Activated naive CD4-positive, alpha-beta T cell (primary cell): Measurements from ENCODE around the gene NR3C1.

Experiments
- DNase-seq, 4 experiments: peaks; one replicate each; lab custom pipeline; 2025; lab: John Stamatoyannopoulos, UW

Gene NR3C1

GRCh38 chr5:143259254-143259605 lies 144.3 kb downstream of the NR3C1 start:
- no peak for DNase-seq

- DNase-seq: no peak
Observed at GRCh38 chr5:143258559-143259253, 144.8 kb downstream of the NR3C1 start.

- no peak for DNase-seq
Observed at GRCh38 chr5:143254819-143255218, 148.7 kb downstream of the NR3C1 start.

GRCh38 chr5:143251946-143252345 lies 151.5 kb downstream of the NR3C1 start:
- DNase-seq: no peak

GRCh38 chr5:143251190-143251589 lies 152.3 kb downstream of the NR3C1 start:
- no peak for DNase-seq

GRCh38 chr5:143249851-143250250 lies 153.6 kb downstream of the NR3C1 start:
- no peak for DNase-seq

- no peak for DNase-seq
Observed at GRCh38 chr5:143248822-143249579, 154.5 kb downstream of the NR3C1 start.

- no peak for DNase-seq
Observed at GRCh38 chr5:143248391-143248790, 155.1 kb downstream of the NR3C1 start.

- DNase-seq: no peak
Observed at GRCh38 chr5:143247134-143247815, 156.2 kb downstream of the NR3C1 start.

GRCh38 chr5:143245929-143246561 lies 157.4 kb downstream of the NR3C1 start:
- no peak for DNase-seq

- no peak for DNase-seq
Observed at GRCh38 chr5:143244990-143245389, 158.5 kb downstream of the NR3C1 start.

- DNase-seq: no peak
Observed at GRCh38 chr5:143244000-143244736, 159.3 kb downstream of the NR3C1 start.

- no peak for DNase-seq
Observed at GRCh38 chr5:143243103-143243502, 160.4 kb downstream of the NR3C1 start.

- no peak for DNase-seq
Observed at GRCh38 chr5:143241892-143242291, 161.6 kb downstream of the NR3C1 start.

GRCh38 chr5:143239882-143240518 lies 163.5 kb downstream of the NR3C1 start:
- DNase-seq: no peak

- DNase-seq: no peak
Observed at GRCh38 chr5:143238620-143239019, 164.9 kb downstream of the NR3C1 start.

GRCh38 chr5:143237664-143238063 lies 165.8 kb downstream of the NR3C1 start:
- no peak for DNase-seq

- DNase-seq: no peak
Observed at GRCh38 chr5:143236682-143237081, 166.8 kb downstream of the NR3C1 start.

- no peak for DNase-seq
Observed at GRCh38 chr5:143235423-143235822, 168.1 kb downstream of the NR3C1 start.

GRCh38 chr5:143234162-143234842 lies 169.2 kb downstream of the NR3C1 start:
- no peak for DNase-seq

GRCh38 chr5:143233031-143233430 lies 170.5 kb downstream of the NR3C1 start:
- DNase-seq: no peak
